Breast epithelium (tissue), 4 donors: ENCODE measurements around the gene RSL24D1. TPM values are rescaled to one million over a fixed set of nuclear protein-coding genes. Genes with fewer than 3 reads are reported as not detected.

Source experiments
- DNase-seq, 2 donors: peaks; one replicate each; pipeline ENCODE4 v3.0.0-alpha.2; 2019; ENCODE audit warnings: low spot score in 2 of 2
- H3K27ac ChIP-seq, 2 donors: fragments of 200-600 bp; sonication (generic) in 1 of 2; one replicate each; pipeline ENCODE4 v1.5.1; 2016 to 2019; ENCODE audit warnings: mild to moderate bottlenecking in 1 of 2
- H3K27me3 ChIP-seq, 2 donors: fragments of 200-600 bp; sonication (generic) in 1 of 2; one replicate each; pipeline versions ENCODE4 v1.5.1 to v1.6.0; 2017 to 2019; ENCODE audit warnings: control low read depth in 1 of 2, mild to moderate bottlenecking in 1 of 2
- H3K36me3 ChIP-seq: fragments of 200-600 bp; one replicate; pipeline ENCODE4 v1.5.1; 2019
- H3K4me1 ChIP-seq, 2 donors: fragments of 200-600 bp; sonication (generic); one replicate each; pipeline ENCODE4 v1.5.1; 2016 to 2019; ENCODE audit warnings: control low read depth in 1 of 2
- H3K4me3 ChIP-seq, 3 donors: fragments of 200-600 bp; sonication (generic); 1 replicate in 2 of 3; 2 replicates in 1 of 3; pipeline ENCODE4 v1.5.1; 2016 to 2019; ENCODE audit warnings: mild to moderate bottlenecking in 3 of 3, moderate library complexity in 2 of 3
- H3K9me3 ChIP-seq, 2 donors: fragments of 200-600 bp; sonication (generic) in 1 of 2; one replicate each; pipeline ENCODE4 v1.5.1; 2016 to 2019; ENCODE audit warnings: control low read depth in 1 of 2
- CTCF ChIP-seq, 3 donors: fragments of 450-650 bp; IDR thresholded peaks; one replicate each; pipeline ENCODE4 v1.5.1; 2016 to 2017; ENCODE audit warnings: antibody characterized with exemption in 3 of 3, mild to moderate bottlenecking in 3 of 3, moderate library complexity in 3 of 3
- POLR2A ChIP-seq: fragments of 450-650 bp; IDR thresholded peaks from one replicate; pipeline ENCODE4 v1.6.1; 2016; ENCODE audit warnings: antibody characterized with exemption, mild to moderate bottlenecking, moderate library complexity
- POLR2AphosphoS5 ChIP-seq, 3 donors: sonication (generic); formaldehyde crosslinking; IDR thresholded peaks; one replicate each; pipeline ENCODE4 v1.6.1; 2017; ENCODE audit warnings: antibody characterized with exemption in 3 of 3
- intact Hi-C: fragments of 100-400 bp; cut with DNase I; formaldehyde crosslinking; loops from one replicate; pipeline ENCODE4 v1.15.1; 2023; ENCODE audit warnings: low total_unique reads
- total RNA-seq, 3 donors: library from RNA; depleted of rRNA; stranded (reverse); fragments of >200 nt; gene quantifications; one replicate each; pipeline ENCODE4 v1.1.0, GENCODE V29; 2016

The RSL24D1 gene
- total RNA-seq, 3 donors from 2014 or later: 66.4 to 97.9 (median 92.4) TPM

GRCh38 chr15:55197719-55198118 is 978 bp upstream of the RSL24D1 start:
- Histone ChIP-seq H3K9me3 (no peaks in the 10 kb centered on the region), H3K36me3 (no peaks in the 10 kb centered on the region)
- intact Hi-C loops: no loop called here

GRCh38 chr15:55197362-55197705 is 593 bp upstream of the RSL24D1 start:
- no peak for TF ChIP-seq POLR2AphosphoS5 (IDR thresholded peaks at IDR 0.05)
- TF ChIP-seq CTCF (IDR thresholded peaks at IDR 0.05): no peak
- no peak for TF ChIP-seq POLR2A
- DNase-seq: no peak
- intact Hi-C loops: no loop called here

More at GRCh38 chr15:55197719-55198118, 978 bp upstream of the RSL24D1 start:
- DNase-seq: no peak
- Histone ChIP-seq H3K4me1 (peaks cover 0 to 7% of the 10 kb centered on the region in 2 donors), H3K27me3 (no peaks in the 10 kb centered on the region), H3K27ac (peak overlapping the region; percentile 94 to 95), H3K4me3 (peak overlapping the region; percentile 71 to 92 (median 76))
- no peak for TF ChIP-seq POLR2AphosphoS5 (IDR thresholded peaks at IDR 0.05)
- no peak for TF ChIP-seq CTCF (IDR thresholded peaks at IDR 0.05)
- TF ChIP-seq POLR2A: no peak

GRCh38 chr15:55195996-55196395 is 745 bp downstream of the RSL24D1 start:
- Histone ChIP-seq H3K36me3 (no peaks in the 10 kb centered on the region), H3K27ac (peak overlapping the region; percentile 94 to 95), H3K27me3 (no peaks in the 10 kb centered on the region), H3K9me3 (no peaks in the 10 kb centered on the region), H3K4me1 (peaks cover 0 to 7% of the 10 kb centered on the region in 2 donors), H3K4me3 (peak overlapping the region; percentile 71 to 92 (median 76))
- intact Hi-C loops: no loop called here
- no peak for TF ChIP-seq POLR2AphosphoS5 (IDR thresholded peaks at IDR 0.05)
- no peak for TF ChIP-seq CTCF (IDR thresholded peaks at IDR 0.05)
- no peak for TF ChIP-seq POLR2A
- DNase-seq: no peak

More at GRCh38 chr15:55197362-55197705, 593 bp upstream of the RSL24D1 start:
- Histone ChIP-seq H3K27ac (peak overlapping the region; percentile 94 to 95), H3K9me3 (no peaks in the 10 kb centered on the region), H3K27me3 (no peaks in the 10 kb centered on the region), H3K4me1 (peaks cover 0 to 7% of the 10 kb centered on the region in 2 donors), H3K36me3 (no peaks in the 10 kb centered on the region), H3K4me3 (peak overlapping the region; percentile 71 to 92 (median 76))

GRCh38 chr15:55194256-55194655 is 2.5 kb downstream of the RSL24D1 start:
- Histone ChIP-seq H3K9me3 (no peaks in the 10 kb centered on the region), H3K27ac (no peak overlapping the region), H3K27me3 (no peaks in the 10 kb centered on the region), H3K4me3 (no peak overlapping the region), H3K36me3 (no peaks in the 10 kb centered on the region), H3K4me1 (peaks cover 0 to 7% of the 10 kb centered on the region in 2 donors)
- intact Hi-C loops: no loop called here
- TF ChIP-seq POLR2AphosphoS5 (IDR thresholded peaks at IDR 0.05): no peak
- no peak for TF ChIP-seq CTCF (IDR thresholded peaks at IDR 0.05)
- no peak for TF ChIP-seq POLR2A
- no peak for DNase-seq

- intact Hi-C loops: no loop called here
- Histone ChIP-seq H3K27ac (no peak overlapping the region), H3K4me1 (no peaks in the 10 kb centered on the region), H3K4me3 (no peak overlapping the region), H3K9me3 (no peaks in the 10 kb centered on the region), H3K27me3 (no peaks in the 10 kb centered on the region), H3K36me3 (no peaks in the 10 kb centered on the region)
- TF ChIP-seq POLR2A (no peak), CTCF (IDR thresholded peaks at IDR 0.05) (no peak), POLR2AphosphoS5 (IDR thresholded peaks at IDR 0.05) (no peak)
- no peak for DNase-seq
These were observed 10.4 kb downstream of the RSL24D1 start for GRCh38 chr15:55186331-55186730.
